Measurements from ENCODE around the gene LAMC1.

DNA sequence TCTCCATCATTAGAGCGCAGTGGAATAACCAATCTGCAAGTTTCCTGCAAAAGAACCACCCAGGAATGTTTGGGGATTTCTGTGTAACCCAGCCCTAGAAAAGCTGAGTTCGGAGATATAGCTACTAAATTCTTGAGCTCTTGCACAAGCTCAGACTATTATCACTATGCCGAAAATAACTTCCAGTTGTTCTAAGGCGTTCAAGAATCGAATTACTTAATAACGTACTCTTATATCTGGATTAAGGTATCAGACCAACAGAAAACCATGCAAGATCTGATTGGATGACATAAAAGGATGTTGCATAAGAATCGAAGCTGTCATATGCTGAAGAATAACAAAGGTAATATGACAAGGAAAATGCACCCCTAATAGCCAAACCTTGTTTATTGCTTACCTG is 155.3 kb downstream of the LAMC1 start:
- no peak for TF ChIP-seq EZH2phosphoT487 (IDR thresholded peaks at IDR 0.05; ENCODE audit: borderline replicate concordance, low read length)
- TF ChIP-seq EZH2 (IDR thresholded peaks at IDR 0.05; ENCODE audit: low read length, unreplicated experiment), result no peak

Data from PC-3 (cell line).